BLaER1 (cell line): ENCODE measurements around the gene UBXN10.

Experiments used
- H3K27ac ChIP-seq: shearing (Covaris generic); formaldehyde crosslinking; 2 replicates; pipeline ENCODE4 v1.8.1; 2022
- H3K27me3 ChIP-seq: shearing (Covaris generic); formaldehyde crosslinking; 2 replicates; pipeline ENCODE4 v1.8.1; 2022
- H3K36me3 ChIP-seq: shearing (Covaris generic); formaldehyde crosslinking; 2 replicates; pipeline ENCODE4 v1.8.1; 2022
- H3K4me1 ChIP-seq: shearing (Covaris generic); formaldehyde crosslinking; 2 replicates; pipeline ENCODE4 v1.8.1; 2022
- H3K4me2 ChIP-seq: shearing (Covaris generic); formaldehyde crosslinking; 2 replicates; pipeline ENCODE4 v1.8.1; 2022
- H3K4me3 ChIP-seq: shearing (Covaris generic); formaldehyde crosslinking; 2 replicates; pipeline ENCODE4 v1.8.1; 2022
- H3K9ac ChIP-seq: shearing (Covaris generic); formaldehyde crosslinking; 2 replicates; pipeline ENCODE4 v1.8.1; 2022
- H3K9me3 ChIP-seq: shearing (Covaris generic); formaldehyde crosslinking; 2 replicates; pipeline ENCODE4 v1.8.1; 2022
- H4K20me1 ChIP-seq: shearing (Covaris generic); formaldehyde crosslinking; 2 replicates; pipeline ENCODE4 v1.8.1; 2022
- Cebpa-rat ChIP-seq: shearing (Covaris generic); IDR thresholded peaks from 2 replicates; pipeline ENCODE4 v1.8.1; 2022

UBXN10 gene

GRCh38 chr1:20185834-20186782 lies at the start of gene UBXN10, which contains the start of gene PLA2G2C:
TSS of gene UBXN10 (plus strand) at chr1:20186096. CDS start at chr1:20190562, 4,466 bp downstream.
TSS of gene PLA2G2C (minus strand) at chr1:20186518. CDS start at chr1:20177363, 9,155 bp downstream.
- Histone ChIP-seq H3K4me1 (peaks cover 72% of the 10 kb centered on the region), H3K27ac (peak within 1 kb of the TSS; percentile 89), H4K20me1 (no peaks in the 10 kb centered on the region), H3K9ac (peak within 1 kb of the TSS; percentile 80), H3K27me3 (no peaks in the 10 kb centered on the region), H3K36me3 (no peaks in the 10 kb centered on the region), H3K9me3 (no peaks in the 10 kb centered on the region), H3K4me2 (peak within 1 kb of the TSS; percentile 99), H3K4me3 (peak within 1 kb of the TSS; percentile 68)
- TF ChIP-seq Cebpa-rat: no peak

DNA sequence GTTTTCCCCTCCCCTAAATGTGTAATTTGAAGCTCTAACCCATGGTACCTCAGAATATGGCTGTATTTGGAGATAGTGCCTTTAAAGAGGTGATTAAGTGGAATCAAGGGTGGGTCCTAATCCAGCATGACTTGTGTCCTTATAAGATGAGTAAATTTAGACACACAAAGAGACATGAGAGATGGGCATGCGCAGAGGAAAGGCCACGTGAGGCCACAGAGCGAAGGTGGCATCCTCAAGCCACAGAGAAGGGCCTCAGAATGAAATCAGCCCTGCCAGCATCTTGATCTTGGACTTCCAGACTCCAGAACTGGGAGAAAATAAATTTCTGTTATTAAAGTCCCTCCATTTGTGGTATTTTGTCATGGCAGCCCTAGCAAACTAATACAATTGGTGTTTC lies 49.6 kb upstream of the UBXN10 start:
- Histone ChIP-seq H3K27ac (no peak overlapping the region), H3K4me2 (no peak overlapping the region), H3K27me3 (no peaks in the 10 kb centered on the region), H3K9me3 (no peaks in the 10 kb centered on the region), H3K4me1 (peaks cover 19% of the 10 kb centered on the region), H3K9ac (no peak overlapping the region), H4K20me1 (no peaks in the 10 kb centered on the region), H3K4me3 (no peak overlapping the region), H3K36me3 (no peaks in the 10 kb centered on the region)
- TF ChIP-seq Cebpa-rat: no peak

DNA sequence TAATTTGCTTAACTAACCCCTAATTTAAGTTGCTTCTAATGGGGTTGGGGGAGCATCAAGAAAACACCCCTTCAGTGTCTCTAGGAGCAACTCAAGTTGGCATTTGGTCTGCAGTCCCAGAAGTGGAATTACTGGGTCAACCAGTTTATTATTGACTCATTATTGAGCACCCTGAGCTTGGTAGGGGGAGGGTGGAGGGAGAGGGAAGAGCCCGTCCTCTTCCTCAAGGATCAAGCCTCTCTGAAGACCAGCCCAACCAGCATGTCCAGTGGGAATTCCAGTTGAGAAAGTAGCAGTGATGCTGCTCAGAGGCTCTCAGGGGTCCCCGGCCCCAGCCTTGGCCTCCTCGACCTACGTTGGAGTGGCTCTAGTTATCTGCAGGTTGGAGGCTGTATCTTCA lies 48.8 kb upstream of the UBXN10 start:
- no peaks in the 10 kb centered on the region for H3K9me3 ChIP-seq
- H3K36me3 ChIP-seq: no peaks in the 10 kb centered on the region
- no peak overlapping the region for H3K27ac ChIP-seq
- H3K4me1 ChIP-seq: peaks cover 16% of the 10 kb centered on the region
- no peaks in the 10 kb centered on the region for H3K27me3 ChIP-seq
- no peak overlapping the region for H3K4me2 ChIP-seq
- H3K9ac ChIP-seq: no peak overlapping the region
- H4K20me1 ChIP-seq: no peaks in the 10 kb centered on the region
- TF ChIP-seq Cebpa-rat: no peak
- H3K4me3 ChIP-seq: no peak overlapping the region

DNA sequence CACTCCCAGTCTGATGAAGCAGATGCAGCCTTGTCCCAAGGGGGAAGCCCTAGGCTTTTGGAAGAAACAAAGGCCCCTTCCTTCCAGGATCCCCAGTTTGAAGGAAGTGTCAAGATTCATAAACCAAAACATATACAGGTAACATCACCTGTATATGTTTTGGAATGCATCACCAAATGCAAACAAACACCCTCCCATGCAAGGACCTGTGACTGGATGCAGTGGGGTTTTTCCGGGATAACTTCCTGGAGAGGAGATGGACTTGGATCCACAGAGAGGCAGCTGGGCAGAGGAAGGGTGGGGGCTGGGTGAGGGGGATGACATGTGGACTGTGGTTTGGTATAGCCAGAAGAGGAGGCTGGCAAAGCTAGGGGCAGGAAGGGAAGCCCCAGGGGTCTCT lies 48.3 kb upstream of the UBXN10 start:
- Histone ChIP-seq H3K27me3 (no peaks in the 10 kb centered on the region), H3K4me1 (peaks cover 16% of the 10 kb centered on the region), H3K4me3 (no peak overlapping the region), H3K27ac (no peak overlapping the region), H3K9me3 (no peaks in the 10 kb centered on the region), H4K20me1 (no peaks in the 10 kb centered on the region), H3K9ac (no peak overlapping the region), H3K36me3 (no peaks in the 10 kb centered on the region), H3K4me2 (no peak overlapping the region)
- no peak for TF ChIP-seq Cebpa-rat

DNA sequence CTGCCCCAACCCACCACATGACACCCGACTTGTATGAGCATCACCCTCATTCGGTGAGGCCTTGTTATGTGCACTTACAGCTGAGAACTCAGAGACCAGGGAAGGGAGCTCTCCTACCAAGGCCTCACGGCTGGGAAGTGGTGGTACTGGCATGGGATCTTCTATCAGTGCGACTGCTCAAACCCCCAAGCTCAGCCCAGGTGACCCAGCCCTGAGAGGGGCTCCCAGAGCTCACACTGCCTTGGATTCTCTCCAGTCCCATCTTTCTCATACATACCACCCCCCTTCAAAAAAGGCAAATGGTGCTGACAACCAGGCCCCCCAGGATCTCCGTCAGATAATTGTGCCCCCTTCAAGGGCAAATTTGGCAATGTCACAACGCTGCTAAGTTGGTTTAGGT lies 47.5 kb upstream of the UBXN10 start:
- Histone ChIP-seq H3K27me3 (no peaks in the 10 kb centered on the region), H3K4me2 (no peak overlapping the region), H3K9ac (no peak overlapping the region), H3K36me3 (no peaks in the 10 kb centered on the region), H3K9me3 (no peaks in the 10 kb centered on the region), H4K20me1 (no peaks in the 10 kb centered on the region), H3K4me3 (no peak overlapping the region), H3K27ac (no peak overlapping the region), H3K4me1 (peaks cover 16% of the 10 kb centered on the region)
- TF ChIP-seq Cebpa-rat: no peak

DNA sequence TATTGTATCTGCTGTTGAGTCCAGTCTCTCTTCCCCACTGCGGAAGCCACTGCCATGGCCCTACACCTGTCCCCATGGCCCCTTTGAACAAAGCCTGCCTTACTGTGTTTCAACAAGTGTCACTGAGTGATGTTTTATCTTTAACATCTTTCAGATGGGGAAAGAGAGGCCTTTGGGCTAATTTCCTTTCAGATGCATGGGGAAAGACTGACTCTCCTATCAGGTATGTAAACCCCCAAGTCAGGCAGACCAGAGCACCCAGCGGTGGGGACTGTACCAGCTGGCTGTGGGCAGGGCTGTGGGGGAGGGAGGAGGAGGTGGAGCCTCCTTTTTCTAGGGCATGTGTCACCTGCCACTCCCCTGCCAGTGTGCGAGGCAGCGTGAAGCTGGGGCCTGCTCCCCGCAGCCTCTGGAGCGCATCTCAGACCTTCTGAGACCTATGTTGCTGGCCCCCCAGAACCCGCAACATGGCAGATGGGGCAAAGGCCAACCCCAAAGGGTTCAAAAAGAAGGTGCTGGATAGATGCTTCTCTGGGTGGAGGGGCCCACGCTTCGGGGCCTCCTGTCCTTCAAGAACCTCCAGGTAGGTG lies 46.8 kb upstream of the UBXN10 start, which contains the start of gene PLA2G2F:
Gene PLA2G2F, plus strand, starts transcription at position 363 of the 590 bp plus-strand sequence. Its CDS starts 105 bp downstream, at position 468.
- peak within 1 kb of the TSS; percentile 41 for H3K27ac ChIP-seq
- H3K4me3 ChIP-seq: no peak within 1 kb of the TSS
- H3K36me3 ChIP-seq: no peaks in the 10 kb centered on the region
- no peaks in the 10 kb centered on the region for H3K27me3 ChIP-seq
- H3K4me2 ChIP-seq: peak within 1 kb of the TSS; percentile 31
- peaks cover 16% of the 10 kb centered on the region for H3K4me1 ChIP-seq
- TF ChIP-seq Cebpa-rat: no peak
- H3K9ac ChIP-seq: no peak within 1 kb of the TSS
- no peaks in the 10 kb centered on the region for H3K9me3 ChIP-seq
- no peaks in the 10 kb centered on the region for H4K20me1 ChIP-seq

DNA sequence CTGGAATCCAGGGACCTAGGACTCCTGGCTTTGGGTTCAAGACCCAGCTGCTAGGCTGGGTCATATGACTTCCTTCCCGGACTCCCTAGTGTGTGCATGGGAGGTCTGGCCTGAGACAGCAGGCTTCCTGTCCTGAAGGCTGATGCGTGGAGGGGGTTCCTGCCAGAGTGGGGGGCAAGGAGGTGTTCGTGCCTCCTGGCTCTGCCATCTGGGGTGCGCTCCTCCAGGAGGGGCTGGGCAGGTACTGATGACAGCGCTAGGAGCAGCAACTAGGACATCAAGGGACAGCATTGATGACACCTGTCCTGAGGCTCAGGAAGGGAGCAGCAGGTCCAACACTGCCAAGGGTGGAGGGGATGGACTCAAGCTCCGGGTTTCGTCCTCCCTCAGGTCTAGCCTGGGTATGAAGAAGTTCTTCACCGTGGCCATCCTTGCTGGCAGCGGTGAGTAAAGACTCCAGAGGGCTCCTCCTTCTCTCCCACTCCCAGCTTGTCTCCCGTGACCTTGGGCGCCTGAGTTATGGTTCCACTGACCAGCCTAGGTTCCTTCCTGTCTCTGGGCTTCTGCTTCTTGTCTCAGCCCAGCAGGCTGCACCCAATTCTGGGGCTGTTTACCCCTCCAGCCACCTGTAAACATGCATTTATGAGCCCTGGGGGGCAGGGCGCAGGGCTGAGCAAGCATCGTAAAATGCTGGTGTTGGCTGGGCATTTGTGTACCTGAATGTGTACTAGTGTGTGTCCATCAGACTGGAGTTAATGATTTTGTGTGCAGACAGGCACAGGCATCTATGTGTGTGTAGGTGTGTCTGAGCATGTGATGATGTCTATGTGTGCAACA lies 45.9 kb upstream of the UBXN10 start:
- H3K27me3 ChIP-seq: no peaks in the 10 kb centered on the region
- H3K9ac ChIP-seq: no peak overlapping the region
- H3K27ac ChIP-seq: peak overlapping the region; percentile 41
- H3K4me3 ChIP-seq: no peak overlapping the region
- peaks cover 16% of the 10 kb centered on the region for H3K4me1 ChIP-seq
- TF ChIP-seq Cebpa-rat: no peak
- H3K4me2 ChIP-seq: peak overlapping the region; percentile 31
- H4K20me1 ChIP-seq: no peaks in the 10 kb centered on the region
- no peaks in the 10 kb centered on the region for H3K36me3 ChIP-seq
- no peaks in the 10 kb centered on the region for H3K9me3 ChIP-seq

DNA sequence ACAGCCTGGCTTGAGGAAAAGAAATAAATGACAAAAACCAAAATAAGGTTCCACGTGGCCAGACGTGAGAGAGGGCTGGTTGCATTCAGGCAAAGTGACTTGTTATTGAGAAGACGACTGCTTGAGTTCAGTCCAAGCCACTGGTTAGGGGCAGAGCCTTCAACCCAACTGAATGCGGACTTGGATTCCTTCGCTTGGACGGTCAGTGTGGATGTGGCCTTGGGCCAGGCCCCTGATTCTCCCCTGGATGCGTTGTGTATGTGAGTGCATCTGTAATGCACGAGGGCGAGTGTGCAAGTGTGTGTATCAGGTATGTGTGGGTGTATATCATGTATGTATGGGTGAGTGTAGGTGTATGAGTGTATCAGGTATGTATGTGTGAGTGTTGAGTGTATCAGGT lies 44.9 kb upstream of the UBXN10 start:
- peaks cover 16% of the 10 kb centered on the region for H3K4me1 ChIP-seq
- no peaks in the 10 kb centered on the region for H3K36me3 ChIP-seq
- no peak overlapping the region for H3K4me2 ChIP-seq
- H3K4me3 ChIP-seq: no peak overlapping the region
- H4K20me1 ChIP-seq: no peaks in the 10 kb centered on the region
- no peak for TF ChIP-seq Cebpa-rat
- H3K27ac ChIP-seq: no peak overlapping the region
- no peaks in the 10 kb centered on the region for H3K9me3 ChIP-seq
- no peak overlapping the region for H3K9ac ChIP-seq
- H3K27me3 ChIP-seq: no peaks in the 10 kb centered on the region

DNA sequence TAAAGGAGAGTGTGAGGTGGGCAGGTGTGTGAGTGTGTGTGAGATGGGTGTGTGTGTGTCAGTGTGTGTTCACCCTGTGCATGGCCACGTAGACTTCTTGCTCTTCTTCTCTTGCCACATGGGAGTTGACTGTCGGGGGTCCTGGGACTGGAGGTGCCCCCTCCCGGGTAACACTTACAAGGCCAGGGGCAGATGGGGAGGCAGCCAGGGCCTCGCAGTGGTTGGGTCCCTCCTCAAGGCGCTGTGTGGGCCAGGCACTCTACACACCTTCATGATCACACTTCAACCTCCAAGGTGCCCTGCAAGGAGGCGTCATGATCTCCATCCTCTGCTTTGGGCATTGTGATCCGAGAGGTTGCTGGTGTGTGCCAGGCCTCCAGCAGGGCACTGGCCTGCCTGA lies 44.4 kb upstream of the UBXN10 start:
- Histone ChIP-seq H3K36me3 (no peaks in the 10 kb centered on the region), H4K20me1 (no peaks in the 10 kb centered on the region), H3K9ac (no peak overlapping the region), H3K9me3 (no peaks in the 10 kb centered on the region), H3K4me3 (no peak overlapping the region), H3K4me2 (no peak overlapping the region), H3K4me1 (peaks cover 16% of the 10 kb centered on the region), H3K27me3 (no peaks in the 10 kb centered on the region), H3K27ac (no peak overlapping the region)
- TF ChIP-seq Cebpa-rat: no peak
